HG03108 (cell line): ENCODE results near the gene NUDT22.

Experiments
- ATAC-seq: cut with Tn5 transposase; IDR thresholded peaks from one replicate; pipeline ENCODE4 v1.9.1; 2021; ENCODE audit warnings: moderate library complexity; ENCODE audit not compliant: unreplicated experiment

The NUDT22 gene

GRCh38 chr11:64226507-64227051 lies 505 bp downstream of the NUDT22 start:
- peak; percentile 26 for ATAC-seq

GRCh38 chr11:64227405-64227956 lies 1.4 kb downstream of the NUDT22 start:
- ATAC-seq: no peak

GRCh38 chr11:64229090-64229743 lies 3.1 kb downstream of the NUDT22 start:
- ATAC-seq: no peak

- no peak for ATAC-seq
Observed at GRCh38 chr11:64229744-64230170, 3.7 kb downstream of the NUDT22 start.

- ATAC-seq: peak; percentile 34
Observed at GRCh38 chr11:64230171-64230984, 4.3 kb downstream of the NUDT22 start, which contains the start of gene DNAJC4. TSS of gene DNAJC4 (plus strand) at chr11:64230548. CDS start at chr11:64230855, 307 bp downstream.

- no peak for ATAC-seq
Observed at GRCh38 chr11:64230985-64231365, 4.9 kb downstream of the NUDT22 start.

- no peak for ATAC-seq
Observed at GRCh38 chr11:64231546-64231945, 5.5 kb downstream of the NUDT22 start.

GRCh38 chr11:64232182-64232966 lies 6.3 kb downstream of the NUDT22 start:
- ATAC-seq: no peak

- ATAC-seq: no peak
Observed at GRCh38 chr11:64232967-64233315, 6.9 kb downstream of the NUDT22 start.

GRCh38 chr11:64233913-64234586 lies 8.0 kb downstream of the NUDT22 start, which contains the start of gene VEGFB:
TSS of gene VEGFB (plus strand) at chr11:64234584. CDS start at chr11:64234834, 250 bp downstream.
- ATAC-seq: peak; percentile 34

- ATAC-seq: no peak
Observed at GRCh38 chr11:64234647-64235379, 8.7 kb downstream of the NUDT22 start.

GRCh38 chr11:64235437-64236161 lies 9.5 kb downstream of the NUDT22 start:
- no peak for ATAC-seq

GRCh38 chr11:64237484-64237951 lies 11.4 kb downstream of the NUDT22 start:
- no peak for ATAC-seq

- no peak for ATAC-seq
Observed at GRCh38 chr11:64238076-64238475, 12.0 kb downstream of the NUDT22 start.

GRCh38 chr11:64238999-64239398 lies 12.9 kb downstream of the NUDT22 start:
- ATAC-seq: no peak

- no peak for ATAC-seq
Observed at GRCh38 chr11:64239662-64240434, 13.8 kb downstream of the NUDT22 start.

GRCh38 chr11:64240435-64241240 lies 14.6 kb downstream of the NUDT22 start, which contains the start of gene FKBP2:
TSS of gene FKBP2 (plus strand) at chr11:64241095. CDS start at chr11:64242388, 1,293 bp downstream.
- peak; percentile 37 for ATAC-seq
